NCI-H82 treated with DMSO at 0.1 percent for 48 hours (cell line): ENCODE measurements around the gene FOXP3.

ENCODE experiments used
- DNase-seq: peaks from one replicate; lab custom pipeline; 2025; ENCODE audit not compliant: unreplicated experiment; lab: John Stamatoyannopoulos, UW

FOXP3 gene

GRCh38 chrX:49254639-49255038, 9.9 kb downstream of the FOXP3 start:
- DNase-seq = no peak

GRCh38 chrX:49251325-49251724, 13.2 kb downstream of the FOXP3 start:
- DNase-seq = no peak

GRCh38 chrX:49250578-49250977, 13.9 kb downstream of the FOXP3 start:
- no peak for DNase-seq

GRCh38 chrX:49250066-49250465, 14.4 kb downstream of the FOXP3 start:
- no peak for DNase-seq

GRCh38 chrX:49249616-49250015, 14.9 kb downstream of the FOXP3 start:
- no peak for DNase-seq

GRCh38 chrX:49249071-49249470, 15.4 kb downstream of the FOXP3 start:
- no peak for DNase-seq

GRCh38 chrX:49247916-49248811, 16.3 kb downstream of the FOXP3 start:
- no peak for DNase-seq

- no peak for DNase-seq
Observed at GRCh38 chrX:49247346-49247745, 17.2 kb downstream of the FOXP3 start.

GRCh38 chrX:49246541-49246940, 18.0 kb downstream of the FOXP3 start:
- DNase-seq = no peak

GRCh38 chrX:49244207-49244606, 20.3 kb downstream of the FOXP3 start:
- no peak for DNase-seq

- DNase-seq = no peak
Observed at GRCh38 chrX:49243166-49243565, 21.3 kb downstream of the FOXP3 start.

GRCh38 chrX:49242545-49243066, 21.9 kb downstream of the FOXP3 start:
- DNase-seq = no peak

GRCh38 chrX:49238735-49239134, 25.8 kb downstream of the FOXP3 start:
- no peak for DNase-seq

- DNase-seq = no peak
Observed at GRCh38 chrX:49237060-49237459, 27.4 kb downstream of the FOXP3 start.

- no peak for DNase-seq
Observed at GRCh38 chrX:49233887-49234555, 30.5 kb downstream of the FOXP3 start.

GRCh38 chrX:49233176-49233575, 31.3 kb downstream of the FOXP3 start, which contains the start of gene CACNA1F:
CACNA1F (minus strand) TSS chrX:49233340; CDS start chrX:49233309, 31 bp downstream.
- peak; percentile 82 for DNase-seq

- DNase-seq = no peak
Observed at GRCh38 chrX:49232525-49232924, 32.0 kb downstream of the FOXP3 start.

GRCh38 chrX:49231333-49232000, 33.0 kb downstream of the FOXP3 start:
- no peak for DNase-seq

- DNase-seq = no peak
Observed at GRCh38 chrX:49230500-49231232, 33.8 kb downstream of the FOXP3 start.

GRCh38 chrX:49228185-49228584, 36.3 kb downstream of the FOXP3 start:
- DNase-seq = no peak

GRCh38 chrX:49227726-49228125, 36.8 kb downstream of the FOXP3 start:
- no peak for DNase-seq
